ENCODE data around the gene NRSN2. TPM values are rescaled to one million over a fixed set of nuclear protein-coding genes. Genes with fewer than 3 reads are reported as not detected.
A peak's percentile ranks its signal among the peaks of the same experiment; 100 is the strongest.
"Not testable (repeated sequence)": the region's sequence is repeated elsewhere in the genome, so short reads cannot be mapped to it uniquely, and the experiment has no call there.

NRSN2 gene
- total RNA-seq, 2 donors from 2014 or later: 25.1 to 56.9 TPM

- Histone ChIP-seq H3K9me3 (no peaks in the 10 kb centered on the region), H3K27me3 (replicated peaks; ENCODE audit: insufficient read depth) (no peaks in the 10 kb centered on the region), H3K4me1 (ENCODE audit: control insufficient read depth in 1 of 2, low read depth in 2 of 2) (peaks cover 0 to 15% of the 10 kb centered on the region in 2 donors), H3K4me3 (peak overlapping the region; percentile 99), H3K36me3 (peaks cover 12% of the 10 kb centered on the region), H3K27ac (peak overlapping the region; percentile 90 to 95)
- DNase-seq (ENCODE audit: low spot score) (peak; percentile 72), ATAC-seq (ENCODE audit: insufficient number of reproducible peaks, low FRiP score, low read depth) (peak; percentile 74)
- TF ChIP-seq, protein P1, sequence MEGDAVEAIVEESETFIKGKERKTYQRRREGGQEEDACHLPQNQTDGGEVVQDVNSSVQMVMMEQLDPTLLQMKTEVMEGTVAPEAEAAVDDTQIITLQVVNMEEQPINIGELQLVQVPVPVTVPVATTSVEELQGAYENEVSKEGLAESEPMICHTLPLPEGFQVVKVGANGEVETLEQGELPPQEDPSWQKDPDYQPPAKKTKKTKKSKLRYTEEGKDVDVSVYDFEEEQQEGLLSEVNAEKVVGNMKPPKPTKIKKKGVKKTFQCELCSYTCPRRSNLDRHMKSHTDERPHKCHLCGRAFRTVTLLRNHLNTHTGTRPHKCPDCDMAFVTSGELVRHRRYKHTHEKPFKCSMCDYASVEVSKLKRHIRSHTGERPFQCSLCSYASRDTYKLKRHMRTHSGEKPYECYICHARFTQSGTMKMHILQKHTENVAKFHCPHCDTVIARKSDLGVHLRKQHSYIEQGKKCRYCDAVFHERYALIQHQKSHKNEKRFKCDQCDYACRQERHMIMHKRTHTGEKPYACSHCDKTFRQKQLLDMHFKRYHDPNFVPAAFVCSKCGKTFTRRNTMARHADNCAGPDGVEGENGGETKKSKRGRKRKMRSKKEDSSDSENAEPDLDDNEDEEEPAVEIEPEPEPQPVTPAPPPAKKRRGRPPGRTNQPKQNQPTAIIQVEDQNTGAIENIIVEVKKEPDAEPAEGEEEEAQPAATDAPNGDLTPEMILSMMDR (IDR thresholded peaks at IDR 0.05): no peak
These were observed 951 bp downstream of the NRSN2 start for GRCh38 chr20:347640-348484.

DNA sequence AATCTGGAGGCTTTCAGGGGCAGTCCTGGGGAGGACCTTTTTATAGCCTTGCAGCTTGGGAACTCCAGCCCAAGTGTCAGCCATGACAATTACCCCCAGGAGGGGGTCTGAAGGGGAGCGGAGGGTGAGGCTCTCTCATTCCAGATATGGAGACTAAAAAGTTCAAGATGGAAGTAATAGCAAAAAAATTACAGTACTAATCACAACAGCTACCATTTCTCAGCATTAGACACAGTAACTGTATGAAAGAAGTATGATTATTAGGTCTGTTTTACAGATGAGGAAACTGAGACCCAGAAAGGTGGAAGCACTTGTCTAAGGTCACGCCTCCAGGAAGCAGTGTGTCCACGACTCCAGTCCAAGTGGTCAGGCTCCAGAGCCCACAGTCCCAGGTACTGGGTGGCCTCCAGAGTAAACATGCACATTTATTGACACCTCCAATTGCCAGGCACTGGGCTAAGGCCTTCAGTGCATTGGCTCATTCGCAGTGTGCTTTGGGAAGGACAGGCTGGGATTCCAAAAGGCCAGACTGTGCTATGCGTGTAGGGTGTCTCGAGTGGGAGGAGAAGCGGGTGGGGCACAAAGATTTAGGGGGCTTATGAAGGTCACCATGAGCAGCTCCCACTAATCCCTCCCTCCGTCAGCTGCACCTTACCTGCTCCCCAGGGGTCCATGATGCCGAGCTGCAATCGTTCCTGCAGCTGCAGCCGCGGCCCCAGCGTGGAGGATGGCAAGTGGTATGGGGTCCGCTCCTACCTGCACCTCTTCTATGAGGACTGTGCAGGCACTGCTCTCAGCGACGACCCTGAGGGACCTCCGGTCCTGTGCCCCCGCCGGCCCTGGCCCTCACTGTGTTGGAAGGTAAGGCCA, 2.3 kb downstream of the NRSN2 start:
- Histone ChIP-seq H3K9me3 (no peaks in the 10 kb centered on the region), H3K27me3 (replicated peaks; ENCODE audit: insufficient read depth) (no peaks in the 10 kb centered on the region), H3K4me1 (ENCODE audit: control insufficient read depth in 1 of 2, low read depth in 2 of 2) (peaks cover 0 to 15% of the 10 kb centered on the region in 2 donors), H3K36me3 (peaks cover 12% of the 10 kb centered on the region), H3K4me3 (no peak overlapping the region), H3K27ac (no peak overlapping the region)
- ATAC-seq (ENCODE audit: insufficient number of reproducible peaks, low FRiP score, low read depth) (no peak), DNase-seq (ENCODE audit: low spot score) (no peak)
- TF ChIP-seq, protein P1 (IDR thresholded peaks at IDR 0.05): no peak

- peaks cover 12% of the 10 kb centered on the region for H3K36me3 ChIP-seq
- H3K4me3 ChIP-seq: no peak overlapping the region
- TF ChIP-seq, protein P1 (IDR thresholded peaks at IDR 0.05): no peak
- H3K27me3 ChIP-seq (replicated peaks; ENCODE audit: insufficient read depth): no peaks in the 10 kb centered on the region
- DNase-seq (ENCODE audit: low spot score): no peak
- no peaks in the 10 kb centered on the region for H3K9me3 ChIP-seq
- H3K4me1 ChIP-seq (ENCODE audit: control insufficient read depth in 1 of 2, low read depth in 2 of 2): peaks cover 0 to 4% of the 10 kb centered on the region in 2 donors
- no peak overlapping the region for H3K27ac ChIP-seq
- no peak for ATAC-seq (ENCODE audit: insufficient number of reproducible peaks, low FRiP score, low read depth)
These were observed 6.3 kb downstream of the NRSN2 start for GRCh38 chr20:353166-353565.

DNA sequence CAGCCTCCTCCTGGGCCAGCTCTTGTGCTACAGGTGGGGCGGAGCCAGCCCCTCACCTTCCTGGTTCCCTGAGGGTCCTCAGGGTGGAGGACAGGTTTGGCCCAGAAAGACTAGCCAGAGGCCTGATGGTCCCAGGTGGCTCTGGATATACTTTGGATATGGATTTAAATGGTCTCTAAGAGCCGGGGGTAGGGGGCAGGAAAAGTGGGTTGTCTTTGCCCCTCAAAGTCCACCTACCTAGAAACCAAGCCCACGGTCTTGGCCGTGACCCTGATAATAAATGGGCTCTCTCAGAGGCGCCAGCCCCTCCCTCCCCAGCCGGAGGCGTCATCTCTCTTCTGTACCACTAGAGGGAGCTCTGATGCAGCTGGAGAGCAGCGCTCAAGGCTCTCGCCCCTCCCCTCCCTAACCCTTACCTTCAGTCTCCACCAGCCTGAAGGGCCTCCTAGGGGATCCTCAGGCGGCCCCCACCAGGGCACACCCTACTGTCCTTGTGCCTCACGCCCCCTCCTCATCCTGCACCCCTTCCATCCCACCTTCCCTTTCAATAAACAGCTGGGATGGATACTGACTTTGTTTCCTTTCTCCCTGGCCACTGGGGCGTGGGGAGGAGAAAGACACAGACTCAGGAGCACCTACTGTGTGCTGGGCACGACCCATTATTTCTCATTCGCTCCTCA, 7.5 kb downstream of the NRSN2 start:
- Histone ChIP-seq H3K36me3 (peaks cover 9% of the 10 kb centered on the region), H3K27me3 (replicated peaks; ENCODE audit: insufficient read depth) (no peaks in the 10 kb centered on the region), H3K27ac (no peak overlapping the region), H3K9me3 (no peaks in the 10 kb centered on the region), H3K4me1 (ENCODE audit: control insufficient read depth in 1 of 2, low read depth in 2 of 2) (no peaks in the 10 kb centered on the region), H3K4me3 (no peak overlapping the region)
- peak; percentile 40 for ATAC-seq (ENCODE audit: insufficient number of reproducible peaks, low FRiP score, low read depth)
- TF ChIP-seq, protein P1 (IDR thresholded peaks at IDR 0.05): peak; percentile 94
- DNase-seq (ENCODE audit: low spot score): no peak

- not testable (repeated sequence) for H3K36me3 ChIP-seq; ATAC-seq (ENCODE audit: insufficient number of reproducible peaks, low FRiP score, low read depth); H3K4me3 ChIP-seq; H3K9me3 ChIP-seq; H3K4me1 ChIP-seq (ENCODE audit: control insufficient read depth in 1 of 2, low read depth in 2 of 2); H3K27ac ChIP-seq; DNase-seq (ENCODE audit: low spot score); H3K27me3 ChIP-seq (replicated peaks; ENCODE audit: insufficient read depth)
These were observed 9.2 kb downstream of the NRSN2 start for GRCh38 chr20:356154-356553.
